Muscle of back (tissue), 11 donors: ENCODE measurements around the gene COMMD7. TPM values are rescaled to one million over a fixed set of nuclear protein-coding genes. Genes with fewer than 3 reads are reported as not detected.
A peak's percentile ranks its signal among the peaks of the same experiment; 100 is the strongest.

Experiments
- DNase-seq, 3 donors: peaks; one replicate each; pipeline versions ENCODE4 v3.0.0 to v3.0.0-alpha.2; 2013
- polyA plus RNA-seq, 10 donors: library from polyadenylated mRNA; unstranded; fragments of 120-200 nt; gene quantifications; one replicate each; pipeline ENCODE4 v1.2.1, GENCODE V29; 2013; ENCODE audit not compliant: insufficient read length in 10 of 10

COMMD7 gene
- polyA plus RNA-seq, 10 donors: 38.0 to 48.1 (median 40.4) TPM

DNA sequence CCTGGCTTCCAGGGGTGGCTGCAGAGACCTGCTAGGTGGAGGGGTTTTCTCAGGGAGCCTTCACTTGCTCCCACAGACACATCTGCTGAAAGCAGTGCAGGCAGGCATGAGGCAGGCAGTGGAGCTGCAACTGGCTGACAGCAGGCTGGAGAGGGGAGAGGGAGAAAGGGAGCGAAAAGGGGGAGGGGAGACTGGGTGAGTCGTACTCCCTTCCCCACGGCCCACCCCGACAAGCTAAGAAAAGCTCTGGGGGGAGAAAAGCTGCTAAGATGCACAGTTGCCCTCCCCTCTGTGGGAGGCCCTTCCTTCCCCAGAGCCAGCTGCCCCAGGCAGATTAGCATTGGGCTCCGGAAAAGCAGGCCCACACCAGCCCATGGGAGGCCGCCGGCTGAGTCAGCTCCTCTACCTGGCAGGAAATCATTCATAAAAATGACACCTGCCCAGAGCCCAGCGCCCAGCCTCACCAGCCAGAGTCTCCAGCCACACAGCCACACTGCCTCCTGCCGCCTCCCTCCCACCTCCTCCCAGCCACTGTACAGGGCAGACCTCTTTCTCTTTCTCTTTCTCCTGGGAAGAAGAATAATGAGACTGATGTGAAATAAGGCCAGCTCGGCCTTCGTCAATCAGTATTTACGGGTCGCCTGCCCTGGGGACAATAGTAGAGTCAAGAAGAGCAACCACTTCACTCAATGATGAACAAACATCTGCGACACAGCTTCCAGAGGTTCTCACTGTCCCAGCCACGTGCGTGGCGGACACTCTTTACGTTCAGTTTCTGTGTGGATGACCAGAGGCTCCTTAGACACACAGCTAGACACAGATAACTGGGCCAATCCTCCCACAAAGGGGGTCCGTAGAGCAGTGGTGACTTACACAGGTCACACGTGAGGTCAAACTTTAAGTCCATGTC, 61.8 kb downstream of the COMMD7 start:
- peak in 1 of 3 donors; percentile 52 for DNase-seq

DNA sequence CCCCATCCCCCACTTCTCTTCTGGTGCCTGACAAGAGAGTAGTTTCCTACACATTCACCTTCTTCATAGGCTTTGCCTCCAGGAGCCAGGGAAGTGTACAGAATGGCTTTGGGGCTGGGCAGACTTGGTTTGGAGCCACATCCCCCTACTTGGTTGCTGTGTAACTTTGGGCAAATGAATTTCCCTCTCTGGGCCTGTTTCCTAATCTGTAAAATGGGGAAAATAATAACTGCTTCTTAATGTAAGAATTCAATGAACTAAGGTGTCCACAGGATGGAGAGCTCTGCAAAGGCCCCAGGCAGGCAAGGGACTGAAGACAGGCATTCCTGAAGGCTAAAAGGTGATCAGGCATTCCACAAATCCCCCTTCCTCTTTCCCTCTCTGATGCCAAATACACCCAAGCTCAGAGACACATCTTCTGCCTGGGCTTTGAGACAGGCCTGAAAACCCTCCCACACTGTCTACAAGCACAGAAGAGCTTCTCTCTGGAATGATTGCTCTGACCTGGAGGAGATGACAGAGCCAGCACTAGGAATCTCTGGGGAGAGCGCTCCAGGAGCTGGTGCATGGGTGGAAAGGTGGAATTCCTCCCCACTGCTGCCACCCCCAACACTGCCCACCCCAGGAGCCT, 62.6 kb downstream of the COMMD7 start:
- no peak for DNase-seq

DNA sequence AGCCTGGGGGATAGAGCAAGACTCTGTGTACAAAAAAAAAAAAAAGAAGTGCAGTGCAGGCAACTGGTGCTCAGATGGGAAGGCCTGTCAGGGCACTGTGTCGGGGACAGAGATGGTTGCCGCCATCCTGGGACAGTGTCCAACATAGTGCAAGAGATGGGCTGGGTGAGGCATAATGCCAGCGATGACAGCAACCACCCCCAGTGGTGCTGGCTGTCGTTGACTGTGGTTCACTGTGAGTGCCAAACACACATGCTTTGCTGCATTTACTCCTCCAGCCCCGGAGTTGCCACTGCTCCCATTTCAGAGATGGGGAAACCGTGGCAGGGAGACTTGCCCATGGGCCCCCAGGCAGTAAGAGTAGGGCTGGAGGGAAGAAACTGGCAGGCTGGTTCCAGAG, 64.3 kb downstream of the COMMD7 start:
- DNase-seq: peak in 1 of 3 donors; percentile 29

DNA sequence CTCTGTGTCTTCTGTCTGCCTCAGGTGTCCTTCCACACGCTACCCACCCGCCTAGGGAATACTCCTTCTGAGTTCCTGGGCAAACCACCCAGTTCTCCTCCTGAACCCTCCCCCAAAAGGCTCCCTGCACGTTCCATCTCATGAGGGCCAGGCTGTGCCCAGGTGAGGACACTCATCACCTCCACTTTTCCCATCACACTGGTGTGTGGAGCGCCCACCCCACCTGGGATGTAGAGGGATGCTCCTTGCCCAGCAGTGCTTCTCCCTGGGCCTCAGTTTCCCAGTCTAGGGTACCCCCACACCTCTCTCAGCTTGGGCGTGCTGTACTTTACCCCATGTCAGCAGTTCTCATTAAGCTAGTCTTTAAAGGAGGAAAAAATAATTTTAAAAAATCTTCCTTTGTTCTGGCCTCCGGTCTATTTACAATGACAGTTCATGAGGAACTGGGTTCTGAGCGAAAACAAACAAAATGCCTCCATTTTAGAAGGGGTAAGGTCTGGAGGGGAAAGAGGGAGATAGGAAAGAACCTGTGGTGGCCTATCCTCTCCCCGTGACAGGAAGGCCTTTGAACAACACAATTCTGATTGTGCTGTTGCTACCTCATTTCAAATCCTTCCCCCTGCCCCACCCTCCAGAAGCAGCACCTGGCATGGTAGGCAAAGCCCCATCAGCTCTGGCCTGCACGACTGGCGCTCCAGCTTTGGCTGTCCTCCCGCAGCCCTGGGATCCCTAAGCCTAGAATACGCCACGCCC, 67.9 kb downstream of the COMMD7 start:
- DNase-seq: no peak

DNA sequence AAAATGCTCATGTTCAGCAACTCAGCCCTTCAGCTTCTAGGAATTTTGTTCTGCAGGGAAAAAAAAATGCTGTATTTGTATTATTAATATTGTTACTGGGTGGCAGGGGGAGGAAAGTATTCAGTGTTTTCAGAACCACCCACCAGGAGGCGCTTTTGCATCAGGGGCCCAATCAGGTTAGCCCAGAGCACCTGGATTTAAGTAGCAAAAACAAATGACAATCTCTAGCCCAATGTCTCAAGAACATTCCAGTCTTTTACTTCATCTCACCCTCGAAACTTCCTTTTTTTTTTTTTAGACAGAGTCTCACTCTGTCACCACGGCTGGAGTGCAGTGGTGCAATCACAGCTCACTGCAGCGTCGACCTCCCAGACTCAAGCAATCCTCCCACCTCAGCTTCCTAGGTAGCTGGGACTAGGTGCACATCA, 68.9 kb downstream of the COMMD7 start:
- DNase-seq: no peak

DNA sequence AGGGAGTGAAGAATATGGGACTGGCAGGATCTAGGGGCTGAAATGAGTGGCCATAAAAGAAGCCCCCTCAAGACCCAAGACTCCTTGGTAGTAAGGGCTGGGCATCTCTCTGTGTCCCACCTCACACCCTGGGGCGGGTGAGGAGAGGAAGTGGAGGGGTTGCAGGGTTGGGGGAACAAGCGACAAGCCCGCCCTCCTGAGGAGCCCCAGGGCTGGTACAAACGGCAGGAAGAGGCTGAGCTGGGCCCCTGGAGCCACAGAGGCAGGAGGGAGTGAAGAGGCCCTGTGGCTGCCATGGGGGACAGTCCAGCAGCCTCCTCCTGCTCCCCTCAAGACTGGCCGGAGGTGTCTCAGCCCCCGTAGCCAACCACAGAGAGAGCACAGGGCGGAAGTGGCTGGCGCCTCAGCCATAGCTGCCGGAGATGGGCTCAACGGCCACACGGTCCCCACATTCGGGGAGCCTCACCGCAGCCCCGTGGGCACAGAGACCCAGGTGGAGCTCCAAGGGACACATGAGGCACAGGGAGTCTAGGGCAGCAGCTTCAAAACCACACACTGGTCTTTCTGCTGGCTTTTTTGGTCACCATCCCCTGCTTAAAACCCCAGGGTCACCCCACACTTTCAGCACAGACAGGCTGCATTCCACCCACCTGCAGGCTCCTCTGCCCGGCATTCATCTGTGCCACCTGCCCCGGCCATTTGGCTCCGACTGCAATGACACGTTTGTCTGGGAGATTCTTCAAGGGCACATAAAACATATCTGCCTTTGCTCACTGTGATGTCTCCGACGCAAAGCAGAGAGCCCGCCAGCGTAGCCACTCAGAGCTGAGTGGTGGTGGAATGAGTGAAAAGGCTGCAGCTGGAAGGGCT, 70.0 kb downstream of the COMMD7 start:
- DNase-seq: no peak

DNA sequence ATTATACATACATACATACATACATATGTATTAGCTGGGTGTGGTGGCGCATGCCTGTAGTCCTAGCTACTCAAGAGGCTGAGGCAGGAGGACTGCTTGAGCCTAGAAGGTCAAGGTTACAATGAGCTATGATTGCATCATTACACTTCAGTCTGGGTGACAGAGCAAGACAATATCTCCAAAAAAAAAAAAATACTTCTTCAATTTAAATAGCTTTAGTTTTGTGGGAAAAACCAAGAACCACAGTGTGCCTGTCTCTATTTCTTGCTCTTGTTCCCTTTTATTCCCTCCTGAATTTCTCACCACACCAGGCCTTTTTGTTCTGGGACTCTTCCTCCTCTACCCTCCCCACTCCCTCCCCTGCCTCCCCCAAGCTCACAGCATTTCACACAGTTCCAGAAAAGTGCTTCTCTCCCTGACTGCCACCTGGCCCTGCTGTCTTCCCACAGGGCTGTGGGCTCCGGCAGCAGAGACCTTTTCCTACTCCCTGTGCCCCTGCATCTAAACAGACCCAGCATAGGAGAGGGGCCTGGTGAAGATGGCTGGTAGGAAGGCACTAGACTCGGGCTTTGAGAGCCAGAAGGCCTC, 70.8 kb downstream of the COMMD7 start:
- no peak for DNase-seq

DNA sequence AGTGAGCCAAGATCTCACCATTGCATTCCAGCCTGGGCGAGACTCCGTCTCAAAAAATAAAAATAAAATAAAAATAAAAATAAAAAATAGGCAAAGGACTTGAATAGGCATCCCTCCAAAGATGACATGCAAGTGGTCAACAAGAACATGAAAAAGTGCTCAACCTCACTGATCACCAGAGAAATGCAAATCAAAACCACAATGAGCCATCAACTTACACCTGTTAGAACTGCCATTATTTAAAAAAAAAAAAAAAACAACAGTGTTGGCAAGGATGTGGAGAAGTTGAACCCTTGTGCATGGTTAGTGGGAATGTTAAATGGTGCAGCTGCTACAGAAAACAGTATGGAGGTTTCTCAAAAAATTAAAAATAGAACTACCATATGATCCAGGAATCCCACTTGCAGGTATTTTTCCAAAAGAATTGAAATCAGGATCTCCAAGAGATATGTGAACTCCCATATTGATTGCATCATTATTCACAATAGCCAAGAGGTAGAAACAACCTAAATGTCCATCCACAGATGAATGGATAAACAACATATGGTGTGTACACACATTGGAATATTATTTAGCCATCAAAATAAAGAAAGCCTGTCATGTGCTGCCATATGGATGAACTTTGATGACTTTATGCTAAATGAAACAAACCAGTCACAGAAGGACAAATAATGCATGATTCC, 72.4 kb downstream of the COMMD7 start:
- DNase-seq: no peak

DNA sequence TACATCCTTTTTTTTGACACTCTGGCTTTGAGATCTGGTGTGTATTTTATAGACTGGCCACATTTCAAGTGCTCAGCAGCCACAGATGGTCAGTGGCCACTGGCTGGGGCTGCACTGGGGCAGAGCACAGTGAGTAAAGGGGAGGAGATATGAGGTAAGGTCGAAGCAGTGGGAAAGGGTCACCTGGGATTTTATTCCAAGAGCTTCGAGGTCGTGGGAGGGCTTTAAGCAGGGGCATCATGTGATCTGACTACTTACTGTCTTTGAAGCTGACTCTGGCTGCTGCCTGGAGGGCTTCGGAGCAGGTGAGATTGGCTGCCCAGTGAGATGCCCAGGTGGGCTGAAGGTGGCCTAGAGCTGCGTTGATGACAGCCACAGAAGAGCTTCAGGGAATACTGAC, 76.2 kb downstream of the COMMD7 start:
- no peak for DNase-seq

DNA sequence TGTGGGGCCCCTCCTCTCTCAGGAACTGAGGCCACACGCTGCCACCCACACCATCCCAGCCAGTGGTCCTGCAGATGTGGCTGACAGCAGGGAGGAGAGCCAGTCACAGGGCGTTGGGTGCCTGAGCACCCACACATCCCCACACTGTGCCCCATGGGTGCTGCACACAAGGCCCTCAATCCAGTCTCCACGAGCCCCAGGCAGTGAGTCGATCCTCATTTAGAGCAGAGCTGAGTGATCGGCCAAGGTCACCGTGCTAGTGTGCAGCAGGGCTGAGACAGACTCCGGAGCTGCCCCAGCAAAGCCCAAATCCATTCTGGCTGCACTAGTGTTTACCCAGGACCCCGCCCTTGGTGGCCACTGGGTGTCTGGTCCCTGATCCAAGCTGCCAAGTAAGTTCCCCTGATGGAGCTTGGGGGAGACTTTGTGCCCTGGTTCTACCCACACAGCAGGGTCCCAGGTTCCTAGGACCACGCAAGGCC, 78.5 kb downstream of the COMMD7 start:
- no peak for DNase-seq

DNA sequence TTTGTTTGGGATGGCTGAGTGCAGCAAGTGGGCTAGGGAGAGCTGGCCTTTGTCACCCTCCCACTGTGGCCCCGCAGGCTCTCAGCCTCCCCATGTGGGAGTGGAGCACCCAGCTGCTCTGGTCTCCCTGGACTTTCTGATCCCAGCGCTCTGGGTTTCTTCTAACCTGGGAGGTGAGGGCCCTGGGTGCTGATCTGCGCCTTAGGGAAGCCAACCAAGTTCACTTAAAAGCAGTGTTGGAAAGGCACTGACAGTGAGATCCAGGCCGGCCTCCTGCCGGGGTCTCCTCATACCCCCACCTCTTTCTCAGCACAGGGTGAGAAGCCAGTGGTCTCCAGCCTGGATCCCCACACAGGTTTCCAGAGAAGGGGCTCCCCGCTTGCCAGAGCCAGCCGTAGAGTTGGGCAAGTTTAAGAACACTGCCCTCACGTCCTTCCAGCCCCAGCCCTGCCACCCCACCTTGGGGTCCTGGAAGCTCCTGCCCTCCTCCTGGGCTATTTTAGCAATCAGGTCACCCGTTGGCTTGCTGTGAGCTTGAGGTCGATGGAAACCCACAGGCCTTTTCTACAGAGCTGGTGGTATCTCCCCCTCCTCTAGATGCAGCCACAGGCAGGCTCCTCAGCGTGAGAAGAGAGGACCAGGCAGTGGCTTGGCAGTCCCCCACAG, 79.1 kb downstream of the COMMD7 start:
- no peak for DNase-seq

DNA sequence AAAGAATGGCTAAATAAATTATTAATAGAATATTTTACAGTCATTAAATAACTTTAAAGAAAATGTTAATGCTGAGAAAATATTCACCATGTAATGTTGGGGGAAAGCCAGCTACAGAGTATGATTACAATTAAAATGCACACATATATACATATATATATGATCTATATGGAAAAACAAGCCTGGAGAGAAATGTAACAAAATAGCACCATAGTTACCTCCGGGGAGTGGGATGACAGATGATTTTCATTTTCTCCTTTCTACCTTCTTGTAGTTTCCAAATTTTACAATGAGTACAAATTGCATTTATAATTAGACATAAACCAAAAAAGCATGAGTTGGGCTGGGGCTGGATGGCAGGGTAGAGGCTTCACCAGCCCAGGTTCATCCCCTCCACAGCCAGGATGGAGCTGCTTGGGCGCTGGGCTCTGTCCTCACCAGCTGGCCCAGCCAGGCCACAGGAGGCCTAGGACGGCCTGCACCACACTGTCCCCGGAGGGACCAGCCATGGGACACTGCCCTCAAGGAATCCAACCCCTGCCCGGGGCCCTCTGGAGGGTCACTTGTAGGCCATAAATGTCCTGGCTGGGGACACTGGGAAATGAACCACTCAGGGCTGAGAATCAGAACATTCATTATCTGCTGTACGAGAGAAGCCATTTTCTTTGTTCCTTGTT, 79.8 kb downstream of the COMMD7 start:
- no peak for DNase-seq

DNA sequence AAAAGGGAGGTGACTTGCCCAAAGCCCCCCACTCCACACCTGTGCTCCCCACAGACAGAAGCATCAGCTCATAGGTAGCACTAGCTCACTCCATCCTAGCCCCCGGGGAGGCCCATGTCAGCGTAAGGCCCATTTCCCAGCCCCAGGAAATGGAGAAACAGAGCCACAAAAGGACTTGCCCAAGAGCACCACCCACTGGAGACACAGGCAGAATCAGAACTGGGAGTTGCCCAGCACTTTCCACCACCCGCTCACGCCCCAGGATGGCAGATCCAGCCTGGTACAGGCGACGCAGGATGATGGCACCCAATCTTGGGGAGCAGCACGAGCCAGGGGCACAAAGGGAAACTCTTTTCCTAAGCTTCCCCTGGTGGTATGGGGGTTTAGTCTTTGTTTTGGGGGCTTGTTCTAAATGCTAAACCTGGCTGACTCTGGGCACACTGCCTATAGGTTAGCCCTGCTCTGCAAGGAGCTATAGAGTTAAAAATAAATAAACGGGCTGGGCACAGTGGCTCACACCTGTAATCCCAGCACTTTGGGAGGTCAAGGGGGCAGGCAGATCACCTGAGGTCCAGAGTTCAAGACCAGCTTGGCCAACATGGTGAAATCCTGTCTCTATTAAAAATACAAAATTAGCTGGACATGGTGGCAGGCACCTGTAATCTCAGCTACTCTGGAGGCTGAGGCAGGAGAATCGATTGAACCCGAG, 81.3 kb downstream of the COMMD7 start:
- no peak for DNase-seq

DNA sequence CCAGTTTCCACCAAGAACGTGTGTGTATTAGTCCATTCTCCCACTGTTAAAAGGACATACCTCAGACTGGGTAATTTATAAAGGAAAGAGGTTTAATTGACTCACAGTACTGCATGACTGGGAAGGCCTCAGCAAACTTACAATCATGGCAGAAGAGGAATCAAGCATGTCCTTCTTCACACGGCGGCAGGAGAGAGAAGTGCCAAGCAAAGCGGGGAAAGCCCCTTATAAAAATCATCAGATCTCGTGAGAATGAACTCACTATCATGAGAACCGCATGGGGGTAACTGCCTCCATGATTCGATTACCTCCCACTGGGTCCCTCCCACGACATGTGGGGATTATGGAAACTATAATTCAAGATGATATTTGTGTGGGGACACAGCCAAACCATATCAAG, 82.6 kb downstream of the COMMD7 start:
- DNase-seq: no peak

DNA sequence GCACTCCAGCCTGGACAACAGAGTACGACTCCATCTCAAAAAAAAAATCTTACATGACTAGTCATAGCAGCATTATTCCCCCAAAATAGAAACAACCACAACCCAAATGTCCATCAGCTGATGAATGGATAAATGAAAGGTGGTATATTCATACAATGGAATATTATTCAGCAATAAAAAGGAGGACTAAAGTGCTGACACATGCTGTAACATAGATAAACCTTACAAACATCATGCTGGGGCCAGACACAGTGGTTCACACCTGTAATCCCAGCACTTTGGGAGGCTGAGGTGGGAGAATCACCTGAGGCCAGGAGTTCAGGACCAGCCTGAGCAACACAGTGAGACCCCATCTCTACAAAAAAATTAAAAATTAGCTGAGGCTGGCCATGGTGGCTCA, 86.4 kb downstream of the COMMD7 start:
- no peak for DNase-seq

DNA sequence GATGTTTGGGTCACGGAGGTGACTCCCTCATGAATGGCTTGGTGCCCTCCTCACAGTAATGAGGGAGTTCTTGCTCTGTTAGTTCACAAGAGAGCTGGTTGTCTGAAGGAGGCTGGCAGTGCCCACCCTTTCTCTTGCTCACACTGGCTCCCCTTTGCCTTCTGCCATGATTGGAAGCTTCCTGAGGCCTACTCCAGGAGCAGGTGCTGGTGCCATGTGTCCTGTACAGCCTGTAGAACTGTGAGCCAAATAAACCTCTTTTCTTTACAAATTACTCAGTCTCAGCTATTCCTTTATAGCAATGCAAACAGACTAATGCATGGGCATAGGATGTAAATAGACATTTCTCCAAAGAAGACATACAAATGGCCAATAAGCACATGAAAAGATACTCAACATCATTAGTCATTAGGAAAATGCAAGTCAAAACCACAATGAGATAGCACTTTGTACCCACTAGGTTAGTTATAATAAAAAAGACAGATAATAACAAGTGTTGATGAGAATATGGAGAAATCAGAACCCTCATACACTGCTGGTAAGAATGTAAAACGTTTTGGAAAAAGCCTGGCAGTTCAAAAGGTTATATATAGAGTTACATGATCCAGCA, 87.3 kb downstream of the COMMD7 start:
- no peak for DNase-seq

DNA sequence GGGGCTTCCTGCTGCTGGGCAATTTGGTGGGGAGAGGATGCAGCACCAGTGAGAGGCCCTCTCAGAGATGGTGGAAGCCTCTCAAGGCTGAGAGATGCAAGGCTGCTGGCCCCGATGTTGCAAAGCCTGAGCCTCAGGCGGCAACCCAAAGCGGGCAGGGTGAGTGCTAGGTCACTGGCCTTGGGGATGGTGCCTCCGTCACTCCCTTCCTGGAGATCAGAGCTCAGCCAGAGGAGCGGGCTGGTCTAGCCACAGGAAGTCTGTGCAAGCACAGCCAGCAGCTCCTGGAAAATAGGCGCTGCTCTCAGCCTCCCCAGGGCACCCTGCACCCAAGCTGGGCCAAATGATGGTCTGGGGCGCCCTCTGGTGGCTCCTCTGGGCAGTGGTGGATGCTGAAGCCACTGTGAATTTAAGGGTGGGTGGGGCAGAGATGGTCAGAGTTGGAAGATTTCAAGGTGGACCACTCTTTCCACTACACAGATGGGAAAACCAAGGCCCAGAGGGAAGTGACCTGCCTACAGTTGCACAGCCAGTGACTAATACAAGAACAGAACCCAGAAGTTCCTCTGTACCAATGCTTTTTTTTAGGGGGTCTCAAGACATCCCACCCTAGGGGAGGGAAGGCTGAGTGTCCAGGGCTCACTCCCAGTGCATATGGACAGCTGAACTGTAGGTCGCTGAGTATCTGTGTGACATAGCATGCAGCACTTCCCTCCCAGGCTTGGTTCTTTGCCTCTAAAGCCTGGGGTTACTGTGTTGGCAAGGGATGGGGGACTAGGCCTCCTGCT, 90.3 kb downstream of the COMMD7 start:
- DNase-seq: peak; percentile 69 to 91 (median 85)
